Activated naive CD4-positive, alpha-beta T cell treated with anti-CD3 and anti-CD28 coated beads, Interleukin-2, amount 10 ng/mL, durations not matched to agents 7 days and 5 days (primary cell): ENCODE data around the gene FBXW5.

Experiments used
- CTCF ChIA-PET: fragments of 350-600 bp; sonication (Branson Sonifier 250); formaldehyde crosslinking; loops from one replicate; lab custom pipeline; 2021; ENCODE audit warnings: antibody characterized with exemption; lab: Charles Lee
- DNase-seq: peaks from one replicate; pipeline ENCODE4 v3.0.0-alpha.2; 2020
- H3K27ac Mint-ChIP-seq: one replicate; pipeline ENCODE4 v1.8.0; 2021; ENCODE audit warnings: mild to moderate bottlenecking, moderate library complexity, mixed read lengths
- H3K27me3 Mint-ChIP-seq: one replicate; pipeline ENCODE4 v1.8.0; 2021; ENCODE audit warnings: mild to moderate bottlenecking, mixed read lengths
- H3K36me3 Mint-ChIP-seq: one replicate; pipeline ENCODE4 v1.8.0; 2021; ENCODE audit warnings: mixed read lengths
- H3K4me1 Mint-ChIP-seq: one replicate; pipeline ENCODE4 v1.8.0; 2021; ENCODE audit warnings: mixed read lengths
- H3K4me3 Mint-ChIP-seq: one replicate; pipeline ENCODE4 v1.8.0; 2021; ENCODE audit warnings: mild to moderate bottlenecking, moderate library complexity, mixed read lengths
- H3K9me3 Mint-ChIP-seq: one replicate; pipeline ENCODE4 v1.8.0; 2021; ENCODE audit warnings: mixed read lengths

The FBXW5 gene

GRCh38 chr9:136961279-136962065, 16.9 kb upstream of the FBXW5 start:
- H3K27me3 Mint-ChIP-seq = peaks cover 30% of the 10 kb centered on the region
- no peak overlapping the region for H3K4me3 Mint-ChIP-seq
- CTCF ChIA-PET = no interaction called here
- H3K9me3 Mint-ChIP-seq = peaks cover 3% of the 10 kb centered on the region
- no peak for DNase-seq
- peaks cover 52% of the 10 kb centered on the region for H3K4me1 Mint-ChIP-seq
- no peak overlapping the region for H3K27ac Mint-ChIP-seq
- H3K36me3 Mint-ChIP-seq = no peaks in the 10 kb centered on the region

- Mint-ChIP-seq H3K36me3 (no peaks in the 10 kb centered on the region), H3K4me3 (no peak overlapping the region), H3K27ac (no peak overlapping the region), H3K4me1 (peaks cover 47% of the 10 kb centered on the region), H3K9me3 (peaks cover 7% of the 10 kb centered on the region), H3K27me3 (peaks cover 24% of the 10 kb centered on the region)
- CTCF ChIA-PET = no interaction called here
- DNase-seq = no peak
Observed at GRCh38 chr9:136960938-136961275, 16.4 kb upstream of the FBXW5 start.

GRCh38 chr9:136960212-136960937, 15.8 kb upstream of the FBXW5 start:
- Mint-ChIP-seq H3K27me3 (peaks cover 24% of the 10 kb centered on the region), H3K27ac (peak overlapping the region; percentile 92), H3K4me3 (peak overlapping the region; percentile 47), H3K36me3 (no peaks in the 10 kb centered on the region), H3K9me3 (peaks cover 7% of the 10 kb centered on the region), H3K4me1 (peaks cover 41% of the 10 kb centered on the region)
- CTCF ChIA-PET = no interaction called here
- DNase-seq = peak; percentile 49

- no peak for DNase-seq
- peaks cover 7% of the 10 kb centered on the region for H3K9me3 Mint-ChIP-seq
- H3K27me3 Mint-ChIP-seq = peaks cover 21% of the 10 kb centered on the region
- peaks cover 31% of the 10 kb centered on the region for H3K4me1 Mint-ChIP-seq
- H3K4me3 Mint-ChIP-seq = no peak overlapping the region
- no peaks in the 10 kb centered on the region for H3K36me3 Mint-ChIP-seq
- CTCF ChIA-PET = interaction anchor here (0.5 to 0.9 kb wide), 2 partner anchors 12 to 16 kb away, joined by 3 read pairs; no protein-coding TSS in a partner anchor
- no peak overlapping the region for H3K27ac Mint-ChIP-seq
Observed at GRCh38 chr9:136958898-136959850, 14.6 kb upstream of the FBXW5 start.

- H3K27ac Mint-ChIP-seq = no peak overlapping the region
- peaks cover 7% of the 10 kb centered on the region for H3K9me3 Mint-ChIP-seq
- CTCF ChIA-PET = interaction anchor here (0.9 kb wide), 1 partner anchor 16 kb away, joined by 3 read pairs; no protein-coding TSS in a partner anchor
- peaks cover 21% of the 10 kb centered on the region for H3K27me3 Mint-ChIP-seq
- no peaks in the 10 kb centered on the region for H3K36me3 Mint-ChIP-seq
- H3K4me1 Mint-ChIP-seq = peaks cover 31% of the 10 kb centered on the region
- no peak for DNase-seq
- H3K4me3 Mint-ChIP-seq = no peak overlapping the region
Observed at GRCh38 chr9:136958473-136958872, 13.9 kb upstream of the FBXW5 start.

- no peaks in the 10 kb centered on the region for H3K36me3 Mint-ChIP-seq
- CTCF ChIA-PET = no interaction called here
- H3K4me3 Mint-ChIP-seq = no peak overlapping the region
- DNase-seq = no peak
- H3K27ac Mint-ChIP-seq = no peak overlapping the region
- peaks cover 26% of the 10 kb centered on the region for H3K4me1 Mint-ChIP-seq
- H3K27me3 Mint-ChIP-seq = peaks cover 21% of the 10 kb centered on the region
- peaks cover 7% of the 10 kb centered on the region for H3K9me3 Mint-ChIP-seq
Observed at GRCh38 chr9:136957901-136958300, 13.4 kb upstream of the FBXW5 start.

- DNase-seq = no peak
Observed at GRCh38 chr9:136957461-136957860, 12.9 kb upstream of the FBXW5 start.

GRCh38 chr9:136956604-136957003, 12.1 kb upstream of the FBXW5 start:
- no peak overlapping the region for H3K27ac Mint-ChIP-seq

More at GRCh38 chr9:136957461-136957860, 12.9 kb upstream of the FBXW5 start:
- Mint-ChIP-seq H3K4me1 (peaks cover 21% of the 10 kb centered on the region), H3K27me3 (peaks cover 21% of the 10 kb centered on the region), H3K4me3 (no peak overlapping the region), H3K27ac (no peak overlapping the region), H3K9me3 (peaks cover 7% of the 10 kb centered on the region), H3K36me3 (no peaks in the 10 kb centered on the region)
- CTCF ChIA-PET = no interaction called here

GRCh38 chr9:136955943-136956335, 11.4 kb upstream of the FBXW5 start:
- no peak overlapping the region for H3K4me3 Mint-ChIP-seq
- H3K9me3 Mint-ChIP-seq = peaks cover 7% of the 10 kb centered on the region
- H3K27me3 Mint-ChIP-seq = peaks cover 17% of the 10 kb centered on the region
- peaks cover 14% of the 10 kb centered on the region for H3K4me1 Mint-ChIP-seq
- H3K27ac Mint-ChIP-seq = no peak overlapping the region
- H3K36me3 Mint-ChIP-seq = no peaks in the 10 kb centered on the region
- CTCF ChIA-PET = no interaction called here
- DNase-seq = no peak

More at GRCh38 chr9:136956604-136957003, 12.1 kb upstream of the FBXW5 start:
- CTCF ChIA-PET = no interaction called here
- Mint-ChIP-seq H3K27me3 (peaks cover 19% of the 10 kb centered on the region), H3K36me3 (no peaks in the 10 kb centered on the region), H3K4me3 (no peak overlapping the region), H3K4me1 (peaks cover 16% of the 10 kb centered on the region), H3K9me3 (peaks cover 7% of the 10 kb centered on the region)
- DNase-seq = no peak

GRCh38 chr9:136955202-136955942, 10.8 kb upstream of the FBXW5 start:
- peaks cover 12% of the 10 kb centered on the region for H3K4me1 Mint-ChIP-seq
- peaks cover 7% of the 10 kb centered on the region for H3K9me3 Mint-ChIP-seq
- H3K36me3 Mint-ChIP-seq = no peaks in the 10 kb centered on the region
- no peak overlapping the region for H3K4me3 Mint-ChIP-seq
- no peak overlapping the region for H3K27ac Mint-ChIP-seq
- CTCF ChIA-PET = no interaction called here
- DNase-seq = no peak
- peaks cover 17% of the 10 kb centered on the region for H3K27me3 Mint-ChIP-seq

- peaks cover 17% of the 10 kb centered on the region for H3K27me3 Mint-ChIP-seq
- H3K36me3 Mint-ChIP-seq = no peaks in the 10 kb centered on the region
- CTCF ChIA-PET = no interaction called here
- H3K27ac Mint-ChIP-seq = no peak overlapping the region
- DNase-seq = no peak
- H3K9me3 Mint-ChIP-seq = peaks cover 7% of the 10 kb centered on the region
- H3K4me3 Mint-ChIP-seq = no peak overlapping the region
- H3K4me1 Mint-ChIP-seq = peaks cover 10% of the 10 kb centered on the region
Observed at GRCh38 chr9:136954270-136955083, 9.9 kb upstream of the FBXW5 start.

GRCh38 chr9:136953771-136954269, 9.3 kb upstream of the FBXW5 start:
- Mint-ChIP-seq H3K4me1 (peaks cover 11% of the 10 kb centered on the region), H3K36me3 (no peaks in the 10 kb centered on the region), H3K9me3 (peaks cover 7% of the 10 kb centered on the region), H3K27me3 (peaks cover 17% of the 10 kb centered on the region), H3K4me3 (no peak overlapping the region), H3K27ac (no peak overlapping the region)
- DNase-seq = no peak
- CTCF ChIA-PET = no interaction called here
